Ascending aorta (tissue), 2 donors: Measurements from ENCODE around the gene BAHCC1. TPM values are rescaled to one million over a fixed set of nuclear protein-coding genes. Genes with fewer than 3 reads are reported as not detected.

Source experiments
- DNase-seq, 2 donors: peaks; one replicate each; pipeline ENCODE4 v3.0.0-alpha.2; 2019; ENCODE audit warnings: low spot score in 2 of 2
- H3K27ac ChIP-seq, 2 donors: fragments of 200-600 bp; sonication (generic); one replicate each; pipeline ENCODE4 v1.5.1; 2016 to 2017; ENCODE audit warnings: mild to moderate bottlenecking in 1 of 2
- H3K27me3 ChIP-seq: fragments of 200-600 bp; sonication (generic); one replicate; pipeline ENCODE4 v1.5.1; 2017
- H3K36me3 ChIP-seq, 2 donors: fragments of 200-600 bp; sonication (generic); one replicate each; pipeline ENCODE4 v1.5.1; 2016
- H3K4me1 ChIP-seq, 2 donors: fragments of 200-600 bp; sonication (generic); one replicate each; pipeline ENCODE4 v1.5.1; 2016 to 2017; ENCODE audit warnings: mild to moderate bottlenecking in 1 of 2
- H3K4me3 ChIP-seq, 2 donors: fragments of 200-600 bp; sonication (generic); one replicate each; pipeline ENCODE4 v1.5.1; 2016 to 2017; ENCODE audit warnings: mild to moderate bottlenecking in 1 of 2
- H3K9me3 ChIP-seq, 2 donors: fragments of 200-600 bp; sonication (generic); one replicate each; pipeline ENCODE4 v1.5.1; 2016
- CTCF ChIP-seq, 3 experiments: fragments of 200-600 bp in 2 of 3; fragments of 450-650 bp in 1 of 3; sonication (generic) in 2 of 3; IDR thresholded peaks; one replicate each; pipeline ENCODE4 v1.5.1; 2016 to 2019; ENCODE audit warnings: antibody characterized with exemption in 3 of 3, mild to moderate bottlenecking in 1 of 3, moderate library complexity in 1 of 3
- intact Hi-C: fragments of 100-400 bp; cut with DNase I; formaldehyde crosslinking; loops from one replicate; pipeline ENCODE4 v1.15.1; 2023
- total RNA-seq: library from RNA; depleted of rRNA; stranded (reverse); fragments of >200 nt; gene quantifications from one replicate; pipeline ENCODE4 v1.1.0, GENCODE V29; 2016

Gene BAHCC1
- total RNA-seq, 1 donor from 2014 or later = 29.1 TPM

DNA sequence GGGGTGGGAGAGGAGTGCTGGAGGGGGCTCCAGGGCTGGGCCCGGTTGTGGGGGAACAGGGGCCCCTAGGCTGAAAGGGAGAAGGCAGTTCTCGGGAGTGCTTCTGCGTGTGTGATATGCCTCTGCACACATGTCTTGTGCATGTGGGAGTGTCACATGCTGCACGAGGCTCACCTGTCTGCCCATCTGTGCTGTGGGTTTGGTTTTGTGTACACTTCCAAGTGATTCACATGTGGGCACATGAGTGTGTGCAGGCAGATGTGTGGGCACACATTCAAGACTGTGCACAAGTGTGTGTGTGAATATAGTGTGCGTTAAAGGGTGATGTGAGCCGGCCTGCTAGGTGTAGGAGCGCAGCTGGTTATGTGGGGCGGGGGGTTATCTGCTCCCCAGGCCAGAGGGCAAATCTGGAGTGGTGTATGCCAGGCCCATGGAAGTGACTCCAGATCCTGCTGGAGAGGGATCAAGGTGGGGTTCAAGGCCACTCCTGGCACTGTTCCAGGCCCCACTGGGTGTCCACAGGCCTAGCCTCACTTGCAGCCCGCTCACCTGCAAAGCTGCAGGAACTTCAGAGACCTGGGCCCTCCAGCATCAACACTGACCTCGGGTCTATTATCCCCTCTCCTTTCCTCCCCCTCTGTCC, 3.8 kb upstream of the BAHCC1 start:
- Histone ChIP-seq H3K9me3 (no peaks in the 10 kb centered on the region), H3K4me1 (peaks cover 16 to 39% of the 10 kb centered on the region in 2 donors), H3K4me3 (peak overlapping the region; percentile 85 to 93), H3K27ac (peak overlapping the region; percentile 93 to 97), H3K36me3 (no peaks in the 10 kb centered on the region), H3K27me3 (no peaks in the 10 kb centered on the region)
- intact Hi-C loops = no loop called here
- TF ChIP-seq CTCF (IDR thresholded peaks at IDR 0.05) = no peak
- DNase-seq = no peak

- H3K4me1 ChIP-seq = peaks cover 14 to 38% of the 10 kb centered on the region in 2 donors
- peak in 1 of 2 donors; percentile 82 for DNase-seq
- intact Hi-C loops = no loop called here
- H3K4me3 ChIP-seq = peak overlapping the region; percentile 85 to 93
- TF ChIP-seq CTCF (IDR thresholded peaks at IDR 0.05) = peak in 1 of 3 experiments; percentile 5
- no peaks in the 10 kb centered on the region for H3K36me3 ChIP-seq
- H3K27ac ChIP-seq = peak overlapping the region; percentile 93 to 97
- no peaks in the 10 kb centered on the region for H3K27me3 ChIP-seq
- H3K9me3 ChIP-seq = no peaks in the 10 kb centered on the region
These were observed 3.0 kb upstream of the BAHCC1 start for GRCh38 chr17:81391936-81392908.

DNA sequence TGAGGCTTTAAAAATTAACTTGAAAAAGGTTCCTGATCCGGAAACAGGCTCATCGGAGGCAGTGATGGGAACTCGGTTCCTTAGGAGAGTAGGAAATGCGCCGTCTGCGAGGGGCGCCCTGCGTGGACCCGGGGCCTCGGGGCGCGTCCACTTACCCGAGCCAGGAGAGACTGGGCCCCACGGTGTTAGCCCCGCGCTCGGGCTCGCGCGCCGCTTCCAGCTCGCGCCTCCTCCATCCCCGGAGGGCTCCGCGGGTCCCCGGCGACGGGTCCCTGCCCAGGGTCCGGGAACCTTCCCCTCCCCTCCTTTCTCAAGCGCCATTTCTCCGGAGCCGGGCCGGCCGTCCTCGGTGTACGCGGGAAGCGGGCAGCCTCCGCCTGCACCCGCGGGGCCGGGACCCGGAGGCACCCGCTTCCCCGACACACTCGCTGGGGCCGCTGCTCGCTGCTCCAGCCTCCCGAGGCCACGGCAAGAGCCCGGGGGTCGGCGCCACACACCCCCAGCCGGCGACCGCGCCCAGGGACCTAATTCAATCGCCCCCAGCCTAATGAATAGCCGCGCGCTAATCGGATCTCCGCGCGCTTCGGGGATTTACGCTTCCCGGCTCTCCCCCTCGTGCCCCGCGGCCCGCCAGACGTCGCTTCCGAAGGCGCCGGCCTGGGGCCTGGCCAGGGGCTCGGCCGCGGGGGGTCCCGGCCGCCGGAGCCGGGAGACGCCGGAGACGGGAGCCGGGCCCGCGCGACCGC, 2.2 kb upstream of the BAHCC1 start:
- Histone ChIP-seq H3K4me1 (peaks cover 14 to 33% of the 10 kb centered on the region in 2 donors), H3K4me3 (peak overlapping the region; percentile 85 to 93), H3K36me3 (no peaks in the 10 kb centered on the region), H3K27me3 (no peaks in the 10 kb centered on the region), H3K27ac (peak overlapping the region; percentile 93 to 97), H3K9me3 (no peaks in the 10 kb centered on the region)
- intact Hi-C loops = no loop called here
- no peak for DNase-seq
- no peak for TF ChIP-seq CTCF (IDR thresholded peaks at IDR 0.05)

- Histone ChIP-seq H3K4me3 (peak overlapping the region; percentile 85 to 93), H3K4me1 (peaks cover 14 to 27% of the 10 kb centered on the region in 2 donors), H3K27me3 (no peaks in the 10 kb centered on the region), H3K27ac (peak overlapping the region; percentile 93 to 97), H3K9me3 (no peaks in the 10 kb centered on the region), H3K36me3 (no peaks in the 10 kb centered on the region)
- peak in 1 of 3 experiments; percentile 26 for TF ChIP-seq CTCF (IDR thresholded peaks at IDR 0.05)
- intact Hi-C loops = loop anchor here (1.0 to 2.0 kb wide), 5 partner anchors 33 to 119 kb away; partner anchors contain the start of gene SLC38A10
- peak; percentile 99 to 100 for DNase-seq
These were observed 1.4 kb upstream of the BAHCC1 start for GRCh38 chr17:81393684-81394376.
